RWPE1 (cell line): ENCODE data around the gene EXTL1.

Experiments
- CTCF ChIA-PET: fragments of 350-600 bp; sonication (Branson Sonifier 250); formaldehyde crosslinking; extraction: SDS; loops from one replicate; lab custom pipeline; 2021; lab: Yijun Ruan, JAX
- POLR2A ChIA-PET: fragments of 400-600 bp; formaldehyde crosslinking; extraction: SDS; loops from one replicate; lab custom pipeline; 2020; ENCODE audit warnings: antibody characterized with exemption; ENCODE audit not compliant: low non-redundant PET; lab: Yijun Ruan, JAX
- DNase-seq: peaks from one replicate; pipeline ENCODE4 v3.0.0; 2012; ENCODE audit warnings: low spot score
- H3K27ac ChIP-seq: fragments of 450-650 bp; 2 replicates; pipeline ENCODE4 v1.5.1; 2017
- TF ChIP-seq, protein P1 (sequence below): fragments of 450-650 bp; conservative IDR thresholded peaks from 2 replicates; pipeline ENCODE4 v1.5.1; 2017; ENCODE audit warnings: low read depth, mild to moderate bottlenecking

EXTL1 gene

GRCh38 chr1:26005434-26006105 is 16.0 kb upstream of the EXTL1 start:
- TF ChIP-seq, protein P1, sequence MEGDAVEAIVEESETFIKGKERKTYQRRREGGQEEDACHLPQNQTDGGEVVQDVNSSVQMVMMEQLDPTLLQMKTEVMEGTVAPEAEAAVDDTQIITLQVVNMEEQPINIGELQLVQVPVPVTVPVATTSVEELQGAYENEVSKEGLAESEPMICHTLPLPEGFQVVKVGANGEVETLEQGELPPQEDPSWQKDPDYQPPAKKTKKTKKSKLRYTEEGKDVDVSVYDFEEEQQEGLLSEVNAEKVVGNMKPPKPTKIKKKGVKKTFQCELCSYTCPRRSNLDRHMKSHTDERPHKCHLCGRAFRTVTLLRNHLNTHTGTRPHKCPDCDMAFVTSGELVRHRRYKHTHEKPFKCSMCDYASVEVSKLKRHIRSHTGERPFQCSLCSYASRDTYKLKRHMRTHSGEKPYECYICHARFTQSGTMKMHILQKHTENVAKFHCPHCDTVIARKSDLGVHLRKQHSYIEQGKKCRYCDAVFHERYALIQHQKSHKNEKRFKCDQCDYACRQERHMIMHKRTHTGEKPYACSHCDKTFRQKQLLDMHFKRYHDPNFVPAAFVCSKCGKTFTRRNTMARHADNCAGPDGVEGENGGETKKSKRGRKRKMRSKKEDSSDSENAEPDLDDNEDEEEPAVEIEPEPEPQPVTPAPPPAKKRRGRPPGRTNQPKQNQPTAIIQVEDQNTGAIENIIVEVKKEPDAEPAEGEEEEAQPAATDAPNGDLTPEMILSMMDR: no peak
- POLR2A ChIA-PET: no interaction called here
- CTCF ChIA-PET: interaction anchor here (0.7 kb wide), 1 partner anchor 81 kb away, joined by 3 read pairs; no protein-coding TSS in a partner anchor
- H3K27ac ChIP-seq: no peak overlapping the region
- no peak for DNase-seq

DNA sequence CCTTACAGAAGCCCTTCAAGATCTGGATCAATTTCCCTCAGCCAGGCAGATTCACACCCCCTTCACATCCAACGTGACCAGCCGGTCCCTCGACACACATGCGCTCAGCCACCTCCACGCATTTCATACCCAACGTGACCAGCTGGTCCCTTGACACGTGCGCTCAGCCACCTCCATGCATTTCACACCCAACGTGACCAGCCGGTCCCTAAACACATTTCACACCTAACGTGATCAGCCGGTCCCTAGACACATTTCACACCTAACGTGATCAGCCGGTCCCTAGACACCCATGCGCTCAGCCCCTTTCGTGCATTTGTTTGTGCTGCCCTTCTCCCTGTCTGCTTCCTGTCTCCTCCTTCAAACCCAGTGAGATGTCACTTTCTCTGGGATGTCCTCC is 14.9 kb upstream of the EXTL1 start:
- DNase-seq: no peak
- H3K27ac ChIP-seq: no peak overlapping the region
- ChIA-PET POLR2A (no interaction called here), CTCF (no interaction called here)
- TF ChIP-seq, protein P1: no peak

- POLR2A ChIA-PET: no interaction called here
- TF ChIP-seq, protein P1: no peak
- CTCF ChIA-PET: interaction anchor here (0.6 to 1.0 kb wide), 2 partner anchors 160 to 215 kb away, joined by 3 read pairs; partner anchors contain the start of gene ZNF593
- no peak for DNase-seq
- H3K27ac ChIP-seq: no peak overlapping the region
These were observed 11.7 kb upstream of the EXTL1 start for GRCh38 chr1:26009796-26010447.

- CTCF ChIA-PET: interaction anchor here (0.6 to 1.1 kb wide), 3 partner anchors 115 to 216 kb away, joined by 3 to 10 read pairs (median 3); partner anchors contain the start of gene ZNF593
- POLR2A ChIA-PET: no interaction called here
- no peak overlapping the region for H3K27ac ChIP-seq
- DNase-seq: no peak
- TF ChIP-seq, protein P1: no peak
These were observed 10.8 kb upstream of the EXTL1 start for GRCh38 chr1:26010825-26011224.

DNA sequence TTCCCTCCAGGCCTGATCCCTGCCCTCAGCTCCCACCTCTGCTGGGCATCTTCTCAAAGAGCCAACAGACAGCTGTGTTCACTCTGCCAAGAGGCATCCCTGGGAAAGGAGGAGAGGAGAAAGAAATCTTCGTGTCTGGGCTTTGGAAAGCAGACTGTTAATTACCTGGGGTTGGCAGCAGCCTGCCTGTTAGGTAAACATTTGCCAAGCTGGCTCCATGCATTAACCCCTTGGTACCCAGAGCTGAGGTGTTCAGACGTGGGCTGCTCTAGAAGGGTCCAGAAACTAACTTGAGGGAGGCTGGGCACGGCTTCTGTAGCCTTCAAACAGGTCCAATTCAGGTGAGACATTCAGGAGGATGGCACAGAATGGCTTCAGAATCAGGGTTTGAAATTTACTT is 8.7 kb upstream of the EXTL1 start:
- ChIA-PET CTCF (interaction anchor here (0.6 to 1.0 kb wide), 2 partner anchors 23 to 25 kb away, joined by 3 read pairs; no protein-coding TSS in a partner anchor), POLR2A (no interaction called here)
- DNase-seq: no peak
- TF ChIP-seq, protein P1: no peak
- H3K27ac ChIP-seq: no peak overlapping the region

DNA sequence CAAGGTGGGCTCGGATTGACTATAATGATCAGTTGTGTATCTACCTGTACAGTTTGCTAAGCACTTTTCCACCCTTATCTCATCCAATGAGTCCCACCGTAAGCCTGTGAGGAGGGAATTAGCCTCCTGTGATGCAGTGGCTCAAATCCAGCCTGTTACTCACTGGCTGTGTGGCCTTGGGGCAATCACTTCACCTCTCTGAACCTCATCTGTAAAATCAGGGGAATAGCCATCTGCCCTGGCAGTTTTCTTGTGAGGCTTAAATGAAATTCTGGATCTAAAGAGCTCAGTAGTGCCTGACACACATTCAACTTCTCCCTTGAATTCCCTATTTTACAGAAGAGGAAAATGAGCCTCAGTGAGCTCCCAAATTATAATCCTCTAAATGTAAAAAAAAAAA is 7.4 kb upstream of the EXTL1 start:
- ChIA-PET POLR2A (no interaction called here), CTCF (interaction anchor here (0.6 kb wide), 1 partner anchor 174 kb away, joined by 5 read pairs; no protein-coding TSS in a partner anchor)
- DNase-seq: no peak
- TF ChIP-seq, protein P1: no peak
- no peak overlapping the region for H3K27ac ChIP-seq
